Measurements from ENCODE around the gene DHODH. TPM values are rescaled to one million over a fixed set of nuclear protein-coding genes. Genes with fewer than 3 reads are reported as not detected.
A peak's percentile ranks its signal among the peaks of the same experiment; 100 is the strongest.

DHODH gene
- total and polyA plus RNA-seq, 2 of the 13 experiments (the other 11 are each of a cell fraction or from before 2014, with no cell fraction given), result 10.7 to 16.4 TPM

- TF ChIP-seq SOX5 (CRISPR knock-in tag; IDR thresholded peaks at IDR 0.05; ENCODE audit: borderline replicate concordance) (peak; percentile 47; the same call in 1 of the 2 replicates), ZNF841 (CRISPR knock-in tag; IDR thresholded peaks at IDR 0.05; ENCODE audit: borderline replicate concordance) (no peak), GATAD1 (CRISPR knock-in tag; IDR thresholded peaks at IDR 0.05) (peak; percentile 48; the same call in 1 of the 2 replicates), ZNF143 (CRISPR knock-in tag; IDR thresholded peaks at IDR 0.05) (no peak), PRPF4 (IDR thresholded peaks at IDR 0.05; ENCODE audit: low read depth, low read length, poor library complexity, severe bottlenecking) (no peak), MYNN (CRISPR knock-in tag; IDR thresholded peaks at IDR 0.05; ENCODE audit: low read depth) (no peak), ZSCAN22 (CRISPR knock-in tag; IDR thresholded peaks at IDR 0.05) (no peak), MAX (IDR thresholded peaks at IDR 0.05) (no peak), CREB3 (CRISPR knock-in tag; IDR thresholded peaks at IDR 0.05) (no peak), ZNF451 (CRISPR knock-in tag; IDR thresholded peaks at IDR 0.05) (no peak), REXO4 (CRISPR knock-in tag; IDR thresholded peaks at IDR 0.05; ENCODE audit: borderline replicate concordance) (no peak), PTBP1 (IDR thresholded peaks at IDR 0.05; ENCODE audit: low read depth, low read length, poor library complexity, severe bottlenecking) (no peak), ZNF367 (CRISPR knock-in tag; IDR thresholded peaks at IDR 0.05; ENCODE audit: borderline replicate concordance) (no peak), MED1 (CRISPR knock-in tag; IDR thresholded peaks at IDR 0.05) (0 out of 2 replicates have a peak, but pooled peaks have one; percentile 2), IRX3 (CRISPR knock-in tag; IDR thresholded peaks at IDR 0.05; ENCODE audit: borderline replicate concordance, low read depth) (no peak), ZNF7 (CRISPR knock-in tag; IDR thresholded peaks at IDR 0.05) (peak; percentile 75), SP140L (CRISPR knock-in tag; IDR thresholded peaks at IDR 0.05; ENCODE audit: borderline replicate concordance) (0 out of 2 replicates have a peak, but pooled peaks have one; percentile 74), ZMYM4 (CRISPR knock-in tag; IDR thresholded peaks at IDR 0.05) (no peak), ZNF781 (CRISPR knock-in tag; IDR thresholded peaks at IDR 0.05; ENCODE audit: borderline replicate concordance, not compliant biosample characterization) (no peak), ARNT2 (CRISPR knock-in tag; IDR thresholded peaks at IDR 0.05; ENCODE audit: low read depth) (no peak), NFKB2 (CRISPR knock-in tag; IDR thresholded peaks at IDR 0.05; ENCODE audit: borderline replicate concordance) (no peak), ATF5 (CRISPR knock-in tag; IDR thresholded peaks at IDR 0.05; ENCODE audit: low read depth) (no peak), ZFP37 (CRISPR knock-in tag; IDR thresholded peaks at IDR 0.05; ENCODE audit: borderline replicate concordance) (no peak), ZNF331 (CRISPR knock-in tag; IDR thresholded peaks at IDR 0.05) (0 out of 2 replicates have a peak, but pooled peaks have one; percentile 19), CREM (IDR thresholded peaks at IDR 0.05) (no peak), CREM (CRISPR knock-in tag; IDR thresholded peaks at IDR 0.05) (no peak), SAP130 (CRISPR knock-in tag; IDR thresholded peaks at IDR 0.05; ENCODE audit: low read depth) (0 out of 2 replicates have a peak, but pooled peaks have one; percentile 21), USF2 (IDR thresholded peaks at IDR 0.05; ENCODE audit: low read depth, low read length) (no peak), USF2 (CRISPR knock-in tag; IDR thresholded peaks at IDR 0.05; ENCODE audit: borderline replicate concordance) (no peak)
These were observed 58.2 kb downstream of the DHODH start (continued) for GRCh38 chr16:72066747-72067146.
